IPS DF 6.9 (cell line): ENCODE measurements around the gene SLCO4A1.
"Not testable (repeated sequence)": the region's sequence is repeated elsewhere in the genome, so short reads cannot be mapped to it uniquely, and the experiment has no call there.

Experiments
- DNase-seq: peaks from one replicate; pipeline ENCODE4 v3.0.0-alpha.2; 2013; ENCODE audit warnings: low read depth, low spot score
- H3K27ac ChIP-seq: one replicate; pipeline ENCODE4 v1.5.1; 2013; ENCODE audit warnings: low read length, control low read depth
- H3K27me3 ChIP-seq: 2 replicates; pipeline ENCODE4 v1.6.1; 2013; ENCODE audit warnings: mild to moderate bottlenecking, low read length; ENCODE audit not compliant: control insufficient read depth, insufficient read depth
- H3K36me3 ChIP-seq: 2 replicates; pipeline ENCODE4 v1.6.1; 2013; ENCODE audit warnings: low read length; ENCODE audit not compliant: control insufficient read depth, insufficient read depth
- H3K4me1 ChIP-seq: 2 replicates; pipeline ENCODE4 v1.6.1; 2013; ENCODE audit warnings: low read length; ENCODE audit not compliant: control insufficient read depth, insufficient read depth
- H3K4me3 ChIP-seq: 2 replicates; pipeline ENCODE4 v1.5.1; 2013; ENCODE audit warnings: mild to moderate bottlenecking, low read length
- H3K9me3 ChIP-seq: 2 replicates; pipeline ENCODE4 v1.6.1; 2013; ENCODE audit warnings: low read length, inconsistent platforms; ENCODE audit not compliant: control insufficient read depth, insufficient read depth
- WGBS: extraction: QIAGEN DNeasy Blood & Tissue Kit; methylation state at CpG from one replicate; pipeline ENCODE4 v1.1.7; 2013; ENCODE audit warnings: mixed read lengths, missing lambda C conversion rate; ENCODE audit not compliant: insufficient read length, insufficient coverage; 5-methylcytosine and 5-hydroxymethylcytosine counted together

The SLCO4A1 gene

GRCh38 chr20:62677678-62678077 is 35.4 kb downstream of the SLCO4A1 start:
- 0 out of 2 replicates have a peak, but pooled peaks cover 1% of the 10 kb centered on the region for H3K9me3 ChIP-seq
- H3K27me3 ChIP-seq: no peaks in the 10 kb centered on the region
- no peak overlapping the region for H3K27ac ChIP-seq
- no CpG with 5 or more reads among the region's 10 CpGs for WGBS
- no peaks in the 10 kb centered on the region; the same call in 1 of the 2 replicates for H3K4me1 ChIP-seq
- H3K4me3 ChIP-seq: no peak overlapping the region
- no peaks in the 10 kb centered on the region for H3K36me3 ChIP-seq
- no peak for DNase-seq

GRCh38 chr20:62678553-62678952 is 36.2 kb downstream of the SLCO4A1 start:
- no peak overlapping the region for H3K4me3 ChIP-seq
- H3K27ac ChIP-seq: no peak overlapping the region
- DNase-seq: no peak
- H3K9me3 ChIP-seq: 0 out of 2 replicates have a peak, but pooled peaks cover 1% of the 10 kb centered on the region
- no peaks in the 10 kb centered on the region for H3K36me3 ChIP-seq
- no peaks in the 10 kb centered on the region for H3K27me3 ChIP-seq
- WGBS: no CpG with 5 or more reads among the region's 9 CpGs
- no peaks in the 10 kb centered on the region; the same call in 1 of the 2 replicates for H3K4me1 ChIP-seq

GRCh38 chr20:62679978-62680589 is 37.8 kb downstream of the SLCO4A1 start:
- Histone ChIP-seq H3K27ac (no peak overlapping the region), H3K4me3 (no peak overlapping the region), H3K27me3 (no peaks in the 10 kb centered on the region), H3K36me3 (no peaks in the 10 kb centered on the region), H3K4me1 (no peaks in the 10 kb centered on the region), H3K9me3 (0 out of 2 replicates have a peak, but pooled peaks cover 1% of the 10 kb centered on the region)
- WGBS: no CpG with 5 or more reads among the region's 11 CpGs
- DNase-seq: no peak

GRCh38 chr20:62682912-62683517 is 40.7 kb downstream of the SLCO4A1 start:
- Histone ChIP-seq H3K27me3 (no peaks in the 10 kb centered on the region), H3K27ac (no peak overlapping the region), H3K36me3 (no peaks in the 10 kb centered on the region), H3K9me3 (0 out of 2 replicates have a peak, but pooled peaks cover 1% of the 10 kb centered on the region), H3K4me1 (no peaks in the 10 kb centered on the region), H3K4me3 (no peak overlapping the region)
- WGBS: no CpG with 5 or more reads among the region's 30 CpGs
- DNase-seq: no peak

- 100% methylated on average over 14 of the region's 52 CpGs for WGBS
- not testable (repeated sequence) for H3K4me3 ChIP-seq, DNase-seq, H3K27me3 ChIP-seq, H3K4me1 ChIP-seq, H3K36me3 ChIP-seq, H3K9me3 ChIP-seq, H3K27ac ChIP-seq
Observed at GRCh38 chr20:62683660-62684322, 41.5 kb downstream of the SLCO4A1 start.

GRCh38 chr20:62684981-62685380 is 42.7 kb downstream of the SLCO4A1 start:
- WGBS: no CpG with 5 or more reads among the region's 12 CpGs
- no peaks in the 10 kb centered on the region; the same call in 1 of the 2 replicates for H3K4me1 ChIP-seq
- no peak overlapping the region for H3K4me3 ChIP-seq
- no peak for DNase-seq
- H3K36me3 ChIP-seq: no peaks in the 10 kb centered on the region
- no peak overlapping the region for H3K27ac ChIP-seq
- H3K27me3 ChIP-seq: no peaks in the 10 kb centered on the region
- 0 out of 2 replicates have a peak, but pooled peaks cover under 1% of the 10 kb centered on the region for H3K9me3 ChIP-seq

GRCh38 chr20:62685781-62686555 is 43.7 kb downstream of the SLCO4A1 start:
- H3K27ac ChIP-seq: no peak overlapping the region
- no peak overlapping the region for H3K4me3 ChIP-seq
- H3K36me3 ChIP-seq: no peaks in the 10 kb centered on the region
- no CpG with 5 or more reads among the region's 27 CpGs for WGBS
- H3K27me3 ChIP-seq: no peaks in the 10 kb centered on the region
- H3K4me1 ChIP-seq: no peaks in the 10 kb centered on the region; the same call in 1 of the 2 replicates
- H3K9me3 ChIP-seq: no peaks in the 10 kb centered on the region
- no peak for DNase-seq

- no peaks in the 10 kb centered on the region for H3K36me3 ChIP-seq
- H3K4me3 ChIP-seq: no peak overlapping the region
- no peak for DNase-seq
- H3K27me3 ChIP-seq: no peaks in the 10 kb centered on the region
- H3K9me3 ChIP-seq: no peaks in the 10 kb centered on the region
- no peak overlapping the region for H3K27ac ChIP-seq
- H3K4me1 ChIP-seq: no peaks in the 10 kb centered on the region; the same call in 1 of the 2 replicates
- WGBS: no CpG with 5 or more reads among the region's 37 CpGs
Observed at GRCh38 chr20:62686869-62687830, 44.8 kb downstream of the SLCO4A1 start.

- WGBS: no CpG with 5 or more reads among the region's 11 CpGs
- Histone ChIP-seq H3K27ac (no peak overlapping the region), H3K4me1 (no peaks in the 10 kb centered on the region; the same call in 1 of the 2 replicates), H3K36me3 (no peaks in the 10 kb centered on the region), H3K4me3 (no peak overlapping the region), H3K27me3 (no peaks in the 10 kb centered on the region), H3K9me3 (no peaks in the 10 kb centered on the region)
- DNase-seq: no peak
Observed at GRCh38 chr20:62688083-62688482, 45.8 kb downstream of the SLCO4A1 start.
